ENCODE data around the gene TTBK2.

DNA sequence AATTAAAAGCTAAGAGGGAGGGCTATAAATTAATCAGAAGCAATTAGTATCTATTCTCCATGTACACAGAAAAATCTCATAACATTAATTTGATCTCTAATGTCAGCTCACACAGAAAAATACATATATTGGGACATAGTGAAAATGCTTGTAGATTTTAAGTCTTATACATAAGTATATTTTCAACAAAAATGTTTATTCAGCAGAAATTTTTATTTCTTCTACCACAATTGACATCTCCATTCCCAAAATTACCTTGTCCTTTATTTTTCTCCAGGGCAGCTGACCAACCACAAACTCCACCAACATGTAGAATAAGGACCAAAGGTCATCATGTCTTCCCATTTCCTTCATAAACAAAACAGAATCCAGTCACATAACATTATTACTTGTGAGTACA lies 109.1 kb downstream of the TTBK2 start:
- no peak for TF ChIP-seq TCF7L2 (IDR thresholded peaks at IDR 0.05; ENCODE audit: borderline replicate concordance, extremely low read depth, insufficient read depth, insufficient read length)
- TF ChIP-seq, protein P1, sequence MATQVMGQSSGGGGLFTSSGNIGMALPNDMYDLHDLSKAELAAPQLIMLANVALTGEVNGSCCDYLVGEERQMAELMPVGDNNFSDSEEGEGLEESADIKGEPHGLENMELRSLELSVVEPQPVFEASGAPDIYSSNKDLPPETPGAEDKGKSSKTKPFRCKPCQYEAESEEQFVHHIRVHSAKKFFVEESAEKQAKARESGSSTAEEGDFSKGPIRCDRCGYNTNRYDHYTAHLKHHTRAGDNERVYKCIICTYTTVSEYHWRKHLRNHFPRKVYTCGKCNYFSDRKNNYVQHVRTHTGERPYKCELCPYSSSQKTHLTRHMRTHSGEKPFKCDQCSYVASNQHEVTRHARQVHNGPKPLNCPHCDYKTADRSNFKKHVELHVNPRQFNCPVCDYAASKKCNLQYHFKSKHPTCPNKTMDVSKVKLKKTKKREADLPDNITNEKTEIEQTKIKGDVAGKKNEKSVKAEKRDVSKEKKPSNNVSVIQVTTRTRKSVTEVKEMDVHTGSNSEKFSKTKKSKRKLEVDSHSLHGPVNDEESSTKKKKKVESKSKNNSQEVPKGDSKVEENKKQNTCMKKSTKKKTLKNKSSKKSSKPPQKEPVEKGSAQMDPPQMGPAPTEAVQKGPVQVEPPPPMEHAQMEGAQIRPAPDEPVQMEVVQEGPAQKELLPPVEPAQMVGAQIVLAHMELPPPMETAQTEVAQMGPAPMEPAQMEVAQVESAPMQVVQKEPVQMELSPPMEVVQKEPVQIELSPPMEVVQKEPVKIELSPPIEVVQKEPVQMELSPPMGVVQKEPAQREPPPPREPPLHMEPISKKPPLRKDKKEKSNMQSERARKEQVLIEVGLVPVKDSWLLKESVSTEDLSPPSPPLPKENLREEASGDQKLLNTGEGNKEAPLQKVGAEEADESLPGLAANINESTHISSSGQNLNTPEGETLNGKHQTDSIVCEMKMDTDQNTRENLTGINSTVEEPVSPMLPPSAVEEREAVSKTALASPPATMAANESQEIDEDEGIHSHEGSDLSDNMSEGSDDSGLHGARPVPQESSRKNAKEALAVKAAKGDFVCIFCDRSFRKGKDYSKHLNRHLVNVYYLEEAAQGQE (IDR thresholded peaks at IDR 0.05; ENCODE audit: low read depth) = no peak
- TF ChIP-seq, protein P2, sequence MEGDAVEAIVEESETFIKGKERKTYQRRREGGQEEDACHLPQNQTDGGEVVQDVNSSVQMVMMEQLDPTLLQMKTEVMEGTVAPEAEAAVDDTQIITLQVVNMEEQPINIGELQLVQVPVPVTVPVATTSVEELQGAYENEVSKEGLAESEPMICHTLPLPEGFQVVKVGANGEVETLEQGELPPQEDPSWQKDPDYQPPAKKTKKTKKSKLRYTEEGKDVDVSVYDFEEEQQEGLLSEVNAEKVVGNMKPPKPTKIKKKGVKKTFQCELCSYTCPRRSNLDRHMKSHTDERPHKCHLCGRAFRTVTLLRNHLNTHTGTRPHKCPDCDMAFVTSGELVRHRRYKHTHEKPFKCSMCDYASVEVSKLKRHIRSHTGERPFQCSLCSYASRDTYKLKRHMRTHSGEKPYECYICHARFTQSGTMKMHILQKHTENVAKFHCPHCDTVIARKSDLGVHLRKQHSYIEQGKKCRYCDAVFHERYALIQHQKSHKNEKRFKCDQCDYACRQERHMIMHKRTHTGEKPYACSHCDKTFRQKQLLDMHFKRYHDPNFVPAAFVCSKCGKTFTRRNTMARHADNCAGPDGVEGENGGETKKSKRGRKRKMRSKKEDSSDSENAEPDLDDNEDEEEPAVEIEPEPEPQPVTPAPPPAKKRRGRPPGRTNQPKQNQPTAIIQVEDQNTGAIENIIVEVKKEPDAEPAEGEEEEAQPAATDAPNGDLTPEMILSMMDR (IDR thresholded peaks at IDR 0.05 in 2 of 3, conservative IDR thresholded peaks at IDR 0.05 in 1 of 3; ENCODE audit: borderline replicate concordance in 1 of 3, insufficient read depth in 1 of 3, low read depth in 2 of 3, low read length in 2 of 3) = no peak
- TF ChIP-seq SP1 (IDR thresholded peaks at IDR 0.05; ENCODE audit: low read depth) = no peak
- no peak for TF ChIP-seq POLR2AphosphoS5 (IDR thresholded peaks at IDR 0.05; ENCODE audit: low read depth, low read length)
- no peak for TF ChIP-seq POLR2A (IDR thresholded peaks at IDR 0.05; ENCODE audit: borderline replicate concordance, extremely low read depth, insufficient read depth, insufficient read length)
- no peak for TF ChIP-seq EGR1 (IDR thresholded peaks at IDR 0.05; ENCODE audit: low read depth)
- TF ChIP-seq, protein P3, sequence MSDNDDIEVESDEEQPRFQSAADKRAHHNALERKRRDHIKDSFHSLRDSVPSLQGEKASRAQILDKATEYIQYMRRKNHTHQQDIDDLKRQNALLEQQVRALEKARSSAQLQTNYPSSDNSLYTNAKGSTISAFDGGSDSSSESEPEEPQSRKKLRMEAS (IDR thresholded peaks at IDR 0.05) = no peak
- TF ChIP-seq ZNF274 (IDR thresholded peaks at IDR 0.05; ENCODE audit: low read depth, low read length) = no peak
- no peak for TF ChIP-seq CEBPB (IDR thresholded peaks at IDR 0.05; ENCODE audit: low read depth)
- TF ChIP-seq EZH2phosphoT487 (IDR thresholded peaks at IDR 0.05; ENCODE audit: borderline replicate concordance) = no peak
- TF ChIP-seq FOSL1 (IDR thresholded peaks at IDR 0.05; ENCODE audit: low read depth) = no peak
